Renal cortex interstitium (tissue), 11 donors: Measurements from ENCODE around the gene LPCAT1. TPM values are rescaled to one million over a fixed set of nuclear protein-coding genes. Genes with fewer than 3 reads are reported as not detected.
"Not testable (repeated sequence)": the region's sequence is repeated elsewhere in the genome, so short reads cannot be mapped to it uniquely, and the experiment has no call there.

Source experiments
- DNase-seq, 11 donors: peaks; one replicate each; pipeline ENCODE4 v3.0.0-alpha.2; 2013; ENCODE audit warnings: low read depth in 9 of 11, low spot score in 4 of 11; ENCODE audit errors: extremely low read depth in 1 of 11
- polyA plus RNA-seq, 3 donors: library from polyadenylated mRNA; unstranded; fragments of 120-200 nt; gene quantifications; one replicate each; pipeline ENCODE4 v1.2.1, GENCODE V29; 2013; ENCODE audit not compliant: insufficient read length in 3 of 3

Gene LPCAT1
- polyA plus RNA-seq, 3 donors = 43.8 to 51.3 (median 45.4) TPM

GRCh38 chr5:1423901-1424603 lies 99.7 kb downstream of the LPCAT1 start:
- no peak for DNase-seq

GRCh38 chr5:1422522-1422921 lies 101.2 kb downstream of the LPCAT1 start:
- DNase-seq = not testable (repeated sequence)

GRCh38 chr5:1421521-1422341 lies 102.0 kb downstream of the LPCAT1 start:
- DNase-seq = no peak

GRCh38 chr5:1420211-1421195 lies 103.3 kb downstream of the LPCAT1 start:
- DNase-seq = no peak

- no peak for DNase-seq
These were observed 104.1 kb downstream of the LPCAT1 start for GRCh38 chr5:1419476-1420210.

- no peak for DNase-seq
These were observed 104.9 kb downstream of the LPCAT1 start for GRCh38 chr5:1418921-1419280.

GRCh38 chr5:1418238-1418920 lies 105.4 kb downstream of the LPCAT1 start:
- no peak for DNase-seq

- DNase-seq = no peak
These were observed 106.1 kb downstream of the LPCAT1 start for GRCh38 chr5:1417586-1418225.

GRCh38 chr5:1416856-1417469 lies 106.8 kb downstream of the LPCAT1 start:
- DNase-seq = no peak

GRCh38 chr5:1415626-1416360 lies 108.0 kb downstream of the LPCAT1 start:
- no peak for DNase-seq

- DNase-seq = no peak
These were observed 108.7 kb downstream of the LPCAT1 start for GRCh38 chr5:1415059-1415425.

- DNase-seq = no peak
These were observed 109.3 kb downstream of the LPCAT1 start for GRCh38 chr5:1414311-1415058.

GRCh38 chr5:1413611-1414241 lies 110.0 kb downstream of the LPCAT1 start:
- DNase-seq = no peak

GRCh38 chr5:1413211-1413610 lies 110.5 kb downstream of the LPCAT1 start:
- no peak for DNase-seq

GRCh38 chr5:1412621-1413020 lies 111.1 kb downstream of the LPCAT1 start:
- no peak for DNase-seq

GRCh38 chr5:1412163-1412562 lies 111.6 kb downstream of the LPCAT1 start:
- no peak for DNase-seq
